HUES6 (cell line): Measurements from ENCODE around the gene IL13.

Experiments used
- H3K27ac ChIP-seq: 2 replicates; pipeline ENCODE4 v1.7.0; 2013; ENCODE audit warnings: low read depth, mild to moderate bottlenecking, low read length, inconsistent platforms
- H3K27me3 ChIP-seq: 2 replicates; pipeline ENCODE4 v1.6.1; 2013; ENCODE audit warnings: low read length; ENCODE audit not compliant: control insufficient read depth, insufficient read depth
- H3K36me3 ChIP-seq: 2 replicates; pipeline ENCODE4 v1.6.1; 2013; ENCODE audit warnings: low read length; ENCODE audit not compliant: control insufficient read depth, insufficient read depth
- H3K4me1 ChIP-seq: 2 replicates; pipeline ENCODE4 v1.6.1; 2013; ENCODE audit warnings: low read length; ENCODE audit not compliant: control insufficient read depth, insufficient read depth
- H3K4me3 ChIP-seq: 2 replicates; pipeline ENCODE4 v1.5.1; 2013; ENCODE audit warnings: low read depth, low read length
- H3K9ac ChIP-seq: one replicate; pipeline ENCODE4 v1.6.1; 2013; ENCODE audit warnings: mild to moderate bottlenecking, low read length
- H3K9me3 ChIP-seq: 2 replicates; pipeline ENCODE4 v1.6.1; 2013; ENCODE audit warnings: low read depth, low read length; ENCODE audit not compliant: control insufficient read depth, insufficient read depth

Gene IL13

DNA sequence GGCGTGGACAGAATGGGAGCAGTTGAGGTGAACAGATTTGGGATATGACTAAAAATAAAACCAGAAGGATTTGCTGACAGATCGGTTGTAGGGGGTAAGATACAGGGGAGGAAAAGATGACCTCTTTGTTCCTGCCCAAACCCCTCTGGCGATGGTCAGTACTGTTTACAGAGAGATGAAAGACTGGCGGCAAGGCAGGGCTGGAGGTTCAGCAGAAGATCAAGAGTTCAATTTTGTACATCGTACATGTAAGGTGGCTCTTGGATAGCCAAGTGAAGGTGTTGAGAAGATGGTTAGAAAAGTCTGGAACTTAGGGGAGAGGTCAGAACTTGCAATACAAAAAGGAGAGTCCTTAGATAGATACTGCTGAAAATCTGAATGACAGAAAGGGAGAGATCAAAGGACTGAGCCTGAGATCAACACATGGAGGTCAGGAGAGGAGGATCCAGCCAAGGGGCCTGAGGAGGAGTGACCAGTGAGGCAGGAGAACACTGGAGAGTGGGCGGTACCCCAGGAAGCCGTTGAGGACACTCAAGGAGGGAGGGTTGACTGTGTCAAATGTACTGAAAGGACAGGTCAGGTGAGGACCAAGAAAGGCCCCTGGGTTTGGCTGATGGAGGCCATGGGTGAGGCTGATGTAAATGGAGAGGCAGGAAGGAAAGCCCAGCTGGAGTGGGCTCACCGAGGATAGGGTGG lies 23.0 kb downstream of the IL13 start:
- no peak overlapping the region for H3K9ac ChIP-seq
- H3K4me3 ChIP-seq = no peak overlapping the region
- no peaks in the 10 kb centered on the region for H3K36me3 ChIP-seq
- H3K4me1 ChIP-seq = peaks cover 4% of the 10 kb centered on the region; the same call in 1 of the 2 replicates
- no peaks in the 10 kb centered on the region for H3K9me3 ChIP-seq
- H3K27me3 ChIP-seq = no peaks in the 10 kb centered on the region
- H3K27ac ChIP-seq = no peak overlapping the region

DNA sequence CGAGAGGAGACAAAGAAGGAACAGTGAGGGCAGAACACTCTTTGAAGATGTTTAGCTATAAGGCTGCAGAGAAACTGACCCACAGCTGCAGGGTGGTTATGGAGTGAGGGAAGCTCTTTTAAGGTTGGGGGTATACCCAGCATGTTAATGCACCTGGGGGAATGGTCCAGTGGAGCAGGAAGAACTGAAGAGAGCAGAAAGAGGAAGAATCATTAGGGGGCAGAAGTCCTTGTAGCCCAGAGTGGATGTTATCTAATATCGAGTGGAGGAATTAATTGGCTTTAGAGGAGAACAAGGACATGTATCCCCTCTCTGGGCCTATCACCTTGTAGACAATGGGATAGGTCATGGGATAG lies 23.5 kb downstream of the IL13 start:
- H3K4me1 ChIP-seq = peaks cover 4% of the 10 kb centered on the region; the same call in 1 of the 2 replicates
- H3K27me3 ChIP-seq = no peaks in the 10 kb centered on the region
- H3K9ac ChIP-seq = no peak overlapping the region
- no peaks in the 10 kb centered on the region for H3K36me3 ChIP-seq
- H3K4me3 ChIP-seq = no peak overlapping the region
- H3K27ac ChIP-seq = no peak overlapping the region
- no peaks in the 10 kb centered on the region for H3K9me3 ChIP-seq

DNA sequence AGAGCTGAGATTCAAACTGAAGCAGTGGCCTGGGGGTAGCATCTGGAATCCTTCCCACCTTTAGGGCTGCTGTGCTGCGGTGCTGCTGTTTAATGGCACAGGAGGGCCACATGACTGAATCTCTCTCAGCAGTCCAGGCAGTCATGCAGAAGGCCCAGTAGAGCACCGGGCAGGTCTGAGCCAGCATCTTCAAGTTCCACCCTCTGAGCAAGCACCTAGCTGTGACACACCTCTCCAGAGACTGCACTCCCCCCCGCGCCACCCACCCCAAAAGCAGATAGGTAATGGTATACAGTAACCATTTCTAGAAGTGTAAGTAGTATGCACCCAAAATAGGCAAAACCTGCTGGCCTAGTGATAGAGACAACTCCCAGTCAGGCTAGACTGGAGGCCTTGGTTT lies 24.0 kb downstream of the IL13 start:
- no peaks in the 10 kb centered on the region for H3K36me3 ChIP-seq
- H3K9me3 ChIP-seq = no peaks in the 10 kb centered on the region
- H3K4me3 ChIP-seq = no peak overlapping the region
- peaks cover 4% of the 10 kb centered on the region; the same call in 1 of the 2 replicates for H3K4me1 ChIP-seq
- H3K27me3 ChIP-seq = no peaks in the 10 kb centered on the region
- no peak overlapping the region for H3K9ac ChIP-seq
- H3K27ac ChIP-seq = no peak overlapping the region

DNA sequence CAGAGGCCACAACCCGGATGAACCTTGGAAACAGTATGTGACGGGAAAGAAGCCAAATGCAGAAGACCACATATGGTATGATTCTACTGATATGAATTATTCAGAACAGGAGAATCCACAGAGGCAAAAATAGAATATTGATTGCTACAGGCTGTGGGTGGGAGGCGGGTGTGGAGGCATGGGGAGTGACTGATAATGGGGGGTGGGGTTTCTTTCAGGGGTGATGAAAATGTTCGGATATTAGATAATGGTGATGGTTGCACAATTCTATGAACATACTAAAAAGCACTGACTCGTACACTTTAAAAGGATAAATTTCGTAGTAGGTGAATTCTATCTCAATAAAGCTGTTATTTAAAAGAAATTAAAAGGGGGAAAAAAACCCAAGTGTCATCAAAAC lies 26.5 kb downstream of the IL13 start:
- no peaks in the 10 kb centered on the region for H3K9me3 ChIP-seq
- no peaks in the 10 kb centered on the region for H3K27me3 ChIP-seq
- no peak overlapping the region for H3K9ac ChIP-seq
- no peaks in the 10 kb centered on the region for H3K36me3 ChIP-seq
- no peak overlapping the region for H3K27ac ChIP-seq
- H3K4me1 ChIP-seq = peaks cover 4% of the 10 kb centered on the region; the same call in 1 of the 2 replicates
- no peak overlapping the region for H3K4me3 ChIP-seq

DNA sequence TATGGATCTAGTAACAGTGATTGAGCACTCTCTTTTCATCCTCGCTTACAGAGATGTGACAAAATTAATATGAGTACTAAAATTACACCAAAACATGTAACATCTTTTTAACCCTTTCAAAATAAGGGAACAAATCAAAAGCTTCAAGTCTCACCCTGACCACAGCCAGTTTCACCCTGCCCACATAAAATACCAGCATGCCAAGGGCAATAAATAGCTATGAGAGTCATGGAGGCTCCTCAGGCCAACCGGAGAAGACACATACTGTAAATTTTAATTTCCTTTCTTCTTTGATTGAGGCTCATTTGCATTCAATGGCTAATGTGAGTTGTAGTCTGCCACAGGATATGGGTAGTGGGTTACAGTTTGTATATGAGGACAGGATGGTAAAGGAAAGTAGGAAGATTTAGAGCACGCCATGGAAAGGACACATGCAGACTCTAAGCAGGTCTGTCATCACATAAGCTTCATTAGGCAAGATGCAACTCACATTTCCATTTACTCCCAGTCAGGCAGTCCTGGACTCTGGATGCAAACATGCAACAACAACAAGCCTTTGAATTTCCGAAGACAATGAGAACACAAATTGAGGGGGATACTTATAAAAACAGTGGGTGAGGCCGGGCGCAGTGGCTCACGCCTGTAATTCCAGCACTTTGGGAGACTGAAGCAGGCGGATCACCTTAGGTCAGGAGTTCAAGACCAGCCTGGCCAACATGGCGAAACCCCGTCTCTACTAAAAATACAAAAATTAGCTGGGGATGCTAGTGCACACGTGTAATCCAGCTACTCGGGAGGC lies 27.1 kb downstream of the IL13 start:
- H3K9ac ChIP-seq = no peak overlapping the region
- H3K36me3 ChIP-seq = no peaks in the 10 kb centered on the region
- H3K4me3 ChIP-seq = no peak overlapping the region
- no peak overlapping the region for H3K27ac ChIP-seq
- H3K4me1 ChIP-seq = peaks cover 2% of the 10 kb centered on the region; the same call in 1 of the 2 replicates
- no peaks in the 10 kb centered on the region for H3K27me3 ChIP-seq
- no peaks in the 10 kb centered on the region for H3K9me3 ChIP-seq

DNA sequence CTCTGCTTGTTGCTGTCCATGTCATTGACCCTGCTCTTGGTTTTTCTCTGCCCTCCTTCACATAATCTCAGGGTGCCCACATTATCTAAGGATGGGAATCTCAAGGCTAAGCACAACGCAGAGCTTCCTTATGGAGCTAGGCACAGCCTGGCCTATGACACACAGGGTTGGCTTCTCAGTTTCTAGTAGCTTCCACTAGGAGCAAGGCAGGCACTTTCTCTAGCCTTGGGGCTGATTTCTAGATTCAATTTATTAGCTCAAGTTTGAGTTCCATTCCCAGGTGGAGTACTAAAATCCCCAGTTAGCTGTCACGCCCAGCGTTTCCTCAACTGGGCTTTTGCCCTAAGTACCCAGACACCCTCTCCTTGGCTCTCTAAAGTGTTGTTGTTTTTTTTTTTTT lies 28.2 kb downstream of the IL13 start:
- Histone ChIP-seq H3K9ac (no peak overlapping the region), H3K4me1 (no peaks in the 10 kb centered on the region), H3K36me3 (no peaks in the 10 kb centered on the region), H3K27ac (no peak overlapping the region), H3K4me3 (no peak overlapping the region), H3K9me3 (no peaks in the 10 kb centered on the region), H3K27me3 (no peaks in the 10 kb centered on the region)

DNA sequence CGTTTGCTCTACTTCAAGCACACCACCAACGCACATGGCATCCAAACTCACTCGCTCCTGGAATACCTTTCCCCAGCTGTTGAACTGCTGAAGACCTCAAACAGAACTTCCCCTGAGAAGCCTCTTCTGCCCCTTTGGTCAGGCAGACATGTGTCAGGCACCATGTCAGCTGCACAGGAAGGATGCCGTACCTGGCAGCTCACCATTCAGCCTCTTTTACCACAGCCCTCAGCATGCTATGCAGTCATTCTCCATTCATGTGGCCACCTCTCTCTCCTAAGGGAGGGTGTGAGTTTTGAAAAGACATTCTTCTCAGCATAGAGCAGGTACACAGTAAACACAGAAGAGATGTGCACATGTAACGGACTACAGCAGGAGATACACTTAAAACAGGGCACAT lies 30.0 kb downstream of the IL13 start:
- Histone ChIP-seq H3K36me3 (no peaks in the 10 kb centered on the region), H3K27ac (no peak overlapping the region), H3K4me3 (no peak overlapping the region), H3K4me1 (no peaks in the 10 kb centered on the region), H3K27me3 (no peaks in the 10 kb centered on the region), H3K9ac (no peak overlapping the region), H3K9me3 (no peaks in the 10 kb centered on the region)

DNA sequence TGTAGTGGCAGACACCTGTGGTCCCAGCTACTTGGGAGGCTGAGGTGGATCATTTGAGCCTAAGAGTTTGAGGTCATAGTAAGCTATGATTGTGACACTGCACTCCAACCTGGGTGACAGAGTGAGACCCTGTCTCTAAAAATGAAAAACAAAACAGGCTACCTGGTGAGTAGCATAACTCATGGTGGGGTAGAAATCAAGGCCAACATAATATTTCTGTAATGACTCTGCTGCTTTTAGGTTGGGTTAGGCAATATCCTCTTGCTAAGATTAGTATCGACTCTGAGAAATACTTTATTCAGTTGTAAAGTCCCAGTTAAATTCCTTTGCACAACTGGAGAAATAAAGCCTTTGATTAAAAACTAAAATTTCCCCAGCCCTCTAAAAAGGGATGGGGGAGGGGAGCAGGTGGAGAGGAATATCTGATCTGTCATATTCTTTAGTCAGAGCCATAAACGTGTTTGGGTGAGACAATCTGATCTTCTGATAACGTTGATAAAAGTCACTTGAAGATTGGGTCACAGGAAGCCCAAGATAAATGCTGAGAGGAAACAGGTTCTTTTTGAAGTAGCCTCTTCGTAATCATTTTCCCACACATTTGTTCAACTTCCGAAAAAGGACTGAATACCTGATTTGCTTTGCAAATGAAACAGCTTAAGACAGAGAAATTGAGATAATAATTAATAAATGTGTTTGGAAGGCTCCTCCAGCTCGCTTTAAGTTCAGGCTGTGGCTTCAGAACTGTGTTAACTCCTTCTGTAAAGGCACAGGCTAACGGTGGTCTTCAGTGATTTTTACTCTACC lies 30.8 kb downstream of the IL13 start:
- no peaks in the 10 kb centered on the region for H3K4me1 ChIP-seq
- no peak overlapping the region for H3K4me3 ChIP-seq
- no peaks in the 10 kb centered on the region for H3K27me3 ChIP-seq

DNA sequence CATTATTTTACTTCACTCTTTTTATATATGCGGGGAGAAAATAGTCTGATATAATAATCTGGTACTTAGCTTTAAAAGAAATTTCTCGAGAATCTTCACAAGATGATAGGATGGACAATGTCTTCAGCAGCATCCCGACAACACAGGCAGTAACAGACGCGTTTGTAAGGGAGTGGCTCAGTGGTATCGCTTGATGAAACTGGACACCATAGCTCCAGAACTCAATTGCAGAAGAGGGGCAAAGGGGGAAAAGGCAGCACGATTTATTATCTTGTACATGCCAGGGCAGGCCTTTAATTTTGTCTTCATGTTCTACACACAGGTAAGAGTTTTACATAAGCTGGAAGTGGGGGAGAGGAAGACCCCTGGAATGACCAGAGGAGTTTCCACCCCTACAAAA lies 31.5 kb downstream of the IL13 start:
- no peaks in the 10 kb centered on the region for H3K4me1 ChIP-seq
- no peak overlapping the region for H3K4me3 ChIP-seq
- H3K27ac ChIP-seq = no peak overlapping the region
- H3K27me3 ChIP-seq = no peaks in the 10 kb centered on the region
- no peak overlapping the region for H3K9ac ChIP-seq
- no peaks in the 10 kb centered on the region for H3K36me3 ChIP-seq
- no peaks in the 10 kb centered on the region for H3K9me3 ChIP-seq

More for the DNA sequence above, 30.8 kb downstream of the IL13 start:
- Histone ChIP-seq H3K36me3 (no peaks in the 10 kb centered on the region), H3K9me3 (no peaks in the 10 kb centered on the region), H3K27ac (no peak overlapping the region), H3K9ac (no peak overlapping the region)

DNA sequence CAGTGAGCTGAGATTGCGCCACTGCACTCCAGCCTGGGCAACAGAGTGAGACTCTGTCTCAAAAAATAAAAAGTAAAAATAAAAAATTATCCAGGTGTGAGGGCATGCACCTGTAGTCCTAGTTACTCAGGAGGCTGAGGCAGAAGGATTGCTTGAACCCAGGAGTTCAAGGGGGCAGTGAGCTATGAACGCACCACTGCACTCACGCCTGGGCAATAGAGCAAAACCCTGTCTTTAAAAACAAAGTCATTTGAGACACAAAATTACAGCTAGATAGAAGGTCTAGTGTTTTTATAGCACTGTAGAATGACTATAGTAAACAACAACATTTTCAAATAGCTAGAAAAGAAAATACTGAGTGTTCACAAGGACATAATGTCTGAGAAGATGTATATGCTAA lies 32.2 kb downstream of the IL13 start:
- no peak overlapping the region for H3K9ac ChIP-seq
- no peak overlapping the region for H3K4me3 ChIP-seq
- no peaks in the 10 kb centered on the region for H3K4me1 ChIP-seq
- H3K27ac ChIP-seq = no peak overlapping the region
- H3K36me3 ChIP-seq = no peaks in the 10 kb centered on the region
- no peaks in the 10 kb centered on the region for H3K9me3 ChIP-seq
- no peaks in the 10 kb centered on the region for H3K27me3 ChIP-seq
